ENCODE results near the gene CKLF.
A peak's percentile ranks its signal among the peaks of the same experiment; 100 is the strongest.
"Not testable (repeated sequence)": the region's sequence is repeated elsewhere in the genome, so short reads cannot be mapped to it uniquely, and the experiment has no call there.

CKLF gene, protein sequence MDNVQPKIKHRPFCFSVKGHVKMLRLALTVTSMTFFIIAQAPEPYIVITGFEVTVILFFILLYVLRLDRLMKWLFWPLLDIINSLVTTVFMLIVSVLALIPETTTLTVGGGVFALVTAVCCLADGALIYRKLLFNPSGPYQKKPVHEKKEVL

DNA sequence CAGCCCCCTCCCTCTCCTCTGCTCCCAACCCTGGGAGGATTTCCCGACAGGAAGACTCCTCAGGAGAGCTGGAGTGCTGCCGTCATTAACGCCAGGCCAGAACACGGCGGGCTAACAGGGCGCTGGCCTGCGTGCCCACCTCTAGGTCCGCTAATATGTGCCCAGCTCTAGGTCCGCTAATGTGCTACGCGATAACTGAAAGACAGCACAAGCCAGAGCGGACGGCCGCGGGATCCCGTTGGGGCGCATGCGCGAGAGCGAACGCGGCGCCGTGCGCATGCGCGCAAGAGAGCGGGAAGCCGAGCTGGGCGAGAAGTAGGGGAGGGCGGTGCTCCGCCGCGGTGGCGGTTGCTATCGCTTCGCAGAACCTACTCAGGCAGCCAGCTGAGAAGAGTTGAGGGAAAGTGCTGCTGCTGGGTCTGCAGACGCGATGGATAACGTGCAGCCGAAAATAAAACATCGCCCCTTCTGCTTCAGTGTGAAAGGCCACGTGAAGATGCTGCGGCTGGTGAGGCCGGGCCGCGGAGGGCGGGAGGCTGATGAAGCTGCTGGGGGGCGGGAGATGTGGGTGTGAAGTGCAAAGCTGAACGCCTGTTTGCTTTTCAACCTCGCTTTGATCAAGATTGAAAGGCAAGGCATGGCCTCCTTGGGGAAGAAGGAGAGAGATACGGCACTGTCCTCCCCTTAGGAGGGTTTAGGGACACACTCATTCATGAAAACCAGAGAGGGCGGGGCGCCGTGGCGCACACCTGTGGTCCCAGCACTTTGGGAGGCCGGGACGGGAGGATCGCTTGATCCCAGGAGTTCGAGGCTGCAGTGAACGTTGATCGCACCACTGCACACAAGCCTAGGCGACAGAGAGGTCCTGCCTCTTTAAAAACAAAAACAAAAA, at the start of gene CKLF:
Gene CKLF (plus strand): TSS at position 291 of the 892 bp plus-strand sequence. CDS start 140 bp downstream, at position 431.
- peak; percentile 88 for DNase-seq (ENCODE audit: low read depth)

DNA sequence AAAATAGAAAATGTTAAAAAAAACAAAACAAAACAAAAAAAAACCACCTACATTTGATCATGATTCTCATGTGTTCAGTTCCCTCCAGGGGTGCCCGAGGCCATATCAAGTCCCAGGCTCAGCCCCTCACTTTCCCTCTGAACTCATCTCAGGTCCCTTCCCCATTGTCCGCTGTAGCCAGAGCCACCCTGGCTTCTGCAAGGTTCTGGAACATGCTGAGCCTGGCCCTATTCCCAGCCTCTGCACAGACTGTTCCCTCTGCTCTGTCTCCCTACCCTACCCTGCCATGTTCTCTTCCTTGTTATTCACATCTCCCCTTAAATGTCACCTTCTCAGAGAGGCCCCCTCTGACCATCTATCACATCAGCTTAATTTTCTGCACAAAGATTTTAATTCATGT, 49.3 kb upstream of the CKLF start:
- no peak for DNase-seq (ENCODE audit: low read depth)

DNA sequence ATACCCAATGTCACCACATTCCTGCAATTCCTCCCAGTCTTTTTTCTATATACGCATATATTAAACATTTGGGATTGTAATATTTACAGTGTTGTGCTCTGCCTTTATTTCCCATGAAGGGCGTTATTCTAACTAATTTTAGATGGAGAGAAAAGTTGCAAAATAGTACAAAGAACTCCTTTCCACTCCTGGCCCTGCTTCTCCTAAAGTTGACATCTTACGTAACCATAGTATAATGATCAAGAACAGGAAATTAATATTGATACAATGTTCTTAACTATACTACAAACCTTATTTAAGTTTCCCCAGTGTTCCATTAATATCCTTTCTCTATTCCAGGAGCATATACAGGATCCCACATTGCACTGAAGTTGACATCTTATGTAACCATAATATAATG, 48.8 kb upstream of the CKLF start:
- DNase-seq (ENCODE audit: low read depth), result no peak

DNA sequence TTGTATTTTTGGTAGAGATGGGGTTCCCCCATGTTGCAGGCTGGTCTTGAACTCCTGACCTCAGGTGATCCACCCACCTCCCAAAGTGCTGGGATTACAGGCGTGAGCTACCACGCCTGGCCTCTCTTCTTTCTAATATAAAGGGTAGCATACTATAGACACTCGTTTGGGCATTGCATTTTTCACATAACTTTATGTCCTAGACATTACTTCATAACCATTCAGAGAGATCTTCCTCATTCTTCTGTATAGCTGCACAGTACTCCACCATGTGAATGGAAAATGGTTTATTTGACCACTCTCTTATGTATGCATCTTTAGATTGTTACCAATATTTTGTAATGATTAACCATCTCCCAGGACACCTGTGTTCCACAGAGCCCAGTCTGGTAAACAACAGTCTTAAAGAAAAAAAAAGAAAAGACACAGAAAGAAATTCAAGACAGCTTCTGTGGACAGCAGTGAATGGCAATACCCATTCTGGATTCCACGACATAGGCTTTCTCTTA, 44.6 kb upstream of the CKLF start:
- no peak for DNase-seq (ENCODE audit: low read depth)

DNA sequence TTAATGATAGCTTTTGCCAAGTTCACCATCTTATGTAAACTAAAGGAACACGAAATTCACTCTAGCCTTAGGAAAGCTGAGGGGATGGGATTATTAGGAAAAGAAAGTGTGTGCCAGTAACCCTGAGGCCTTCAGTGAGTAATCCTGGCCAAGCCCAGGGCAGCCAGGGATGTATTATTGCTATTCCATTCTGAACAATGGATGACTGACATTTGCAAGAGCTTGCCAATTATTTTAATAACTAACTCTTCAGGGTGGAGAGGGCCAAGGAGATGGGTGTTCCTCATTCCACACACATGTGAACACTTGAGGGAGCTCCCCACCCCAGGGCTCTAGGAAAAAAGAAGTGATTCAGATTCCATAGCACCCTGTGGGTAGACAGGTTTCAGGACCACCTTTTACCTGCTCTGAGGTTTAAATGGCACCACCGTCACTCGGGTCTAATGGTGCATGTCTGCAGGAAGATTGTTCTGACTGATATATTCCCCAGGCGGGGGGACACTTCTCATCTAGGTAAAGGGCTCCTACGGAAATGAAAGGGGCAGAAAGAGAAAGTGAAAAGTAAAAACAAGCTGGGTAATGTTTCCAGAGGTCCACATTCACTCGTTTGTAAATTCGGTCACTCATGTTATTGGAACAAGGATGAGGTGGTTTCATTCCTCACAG, 44.0 kb upstream of the CKLF start:
- DNase-seq (ENCODE audit: low read depth), result no peak

DNA sequence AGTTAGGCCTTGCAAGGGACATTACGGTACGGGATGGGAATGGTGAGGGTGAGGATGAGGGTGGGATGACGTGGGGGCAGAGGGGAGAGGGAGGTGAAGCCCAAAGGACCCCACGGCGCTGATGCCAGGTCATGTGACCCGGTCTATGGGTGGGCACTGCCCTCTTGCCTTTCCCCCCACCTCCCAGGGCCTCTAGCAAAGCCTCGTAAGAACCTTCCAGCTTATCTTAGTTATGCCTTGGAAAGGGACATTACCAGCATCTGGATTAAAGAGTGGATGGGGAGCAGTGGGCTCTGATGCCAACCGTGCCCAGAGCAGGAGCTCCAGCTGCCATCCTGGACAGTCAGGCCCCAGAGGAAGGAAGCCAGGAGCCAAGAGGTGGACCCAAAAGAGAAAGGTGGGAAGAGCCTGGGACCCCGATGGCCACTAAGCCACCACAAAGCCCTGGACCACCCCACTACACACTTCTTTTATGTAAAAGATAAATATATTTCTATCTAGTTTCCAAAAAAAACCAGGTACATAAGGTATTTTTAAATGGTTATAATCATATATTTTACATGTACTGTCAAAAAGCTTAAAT, 43.4 kb upstream of the CKLF start:
- DNase-seq (ENCODE audit: low read depth), result no peak

DNA sequence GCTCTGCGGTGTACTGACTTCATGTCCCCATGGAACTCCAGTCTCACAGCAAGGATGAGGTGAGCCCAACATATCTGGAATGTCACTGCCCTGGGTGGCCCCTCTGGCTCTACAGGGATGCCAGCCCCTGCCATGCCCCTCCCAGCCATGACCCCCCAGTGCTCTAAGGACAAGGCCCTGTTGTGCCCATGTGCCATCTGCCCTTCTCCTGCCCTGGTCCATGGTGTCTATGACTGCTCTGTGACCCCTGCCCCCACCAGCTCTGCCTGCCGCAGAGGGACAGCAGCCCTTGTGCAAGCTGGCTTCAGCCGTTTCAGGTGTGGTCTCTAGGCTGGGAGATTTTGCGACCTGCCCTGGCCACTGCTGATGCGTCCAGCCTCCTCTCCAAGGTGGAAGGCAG, 42.8 kb upstream of the CKLF start:
- no peak for DNase-seq (ENCODE audit: low read depth)

DNA sequence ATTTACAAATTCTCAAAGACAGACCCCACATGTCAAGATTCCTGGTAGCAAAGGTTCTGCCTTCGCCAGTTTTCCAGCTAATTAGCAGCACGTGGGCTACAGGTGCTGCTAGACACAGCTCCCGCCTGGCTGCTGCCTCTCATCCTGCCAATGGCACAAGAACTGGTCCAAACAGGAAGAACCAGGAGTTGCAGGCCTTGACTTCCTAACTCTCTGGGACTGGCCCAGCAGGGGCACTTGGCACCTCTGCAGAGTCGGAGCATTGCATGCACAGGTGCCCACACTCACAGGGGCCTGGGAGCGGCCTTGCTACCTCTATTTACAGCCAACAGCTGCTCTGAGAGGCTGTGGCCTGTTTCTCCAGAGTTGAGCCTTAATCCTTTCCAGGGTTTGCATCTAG, 42.1 kb upstream of the CKLF start:
- DNase-seq (ENCODE audit: low read depth), result no peak

DNA sequence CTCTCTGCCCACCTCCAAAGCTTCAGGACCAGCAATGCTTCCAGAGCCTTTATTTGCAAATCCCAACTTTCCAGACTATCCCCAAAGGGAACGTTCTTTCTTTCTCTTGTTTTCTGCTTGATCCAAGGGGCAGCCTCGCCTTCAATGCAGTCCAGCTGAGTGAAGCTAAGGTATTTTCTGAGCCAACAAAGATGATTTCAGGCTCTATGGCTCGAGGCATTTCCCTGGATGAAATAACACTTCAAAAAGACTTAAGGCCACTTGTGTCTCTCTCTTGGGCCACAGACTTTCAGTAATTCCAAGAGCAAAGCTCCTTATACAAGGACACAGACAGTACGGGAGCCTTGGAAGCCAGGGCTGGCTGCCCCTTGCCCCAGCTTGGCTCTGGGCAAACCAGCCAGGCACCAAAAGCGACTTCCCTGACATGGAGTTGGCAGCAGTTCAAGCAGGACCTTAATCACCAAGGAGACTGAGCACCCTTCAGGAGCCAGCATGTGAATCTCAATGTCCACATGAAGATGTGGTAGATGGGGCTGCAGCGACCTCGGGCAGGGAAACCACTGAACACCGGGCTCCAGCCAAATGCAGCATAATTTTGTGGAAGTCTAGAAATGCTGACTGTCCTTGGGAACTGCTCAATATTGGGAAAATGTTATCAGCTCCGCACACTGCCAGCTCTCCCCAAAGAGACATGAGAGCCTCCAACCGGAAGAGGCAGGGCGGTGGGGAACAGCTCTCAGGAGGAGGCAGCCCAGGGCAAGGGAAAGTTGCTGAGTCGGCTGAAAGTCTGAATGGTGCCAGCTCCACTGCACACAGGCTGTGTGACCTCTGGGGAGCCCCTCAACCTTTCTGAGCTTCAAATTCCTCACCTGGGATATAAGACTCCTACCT, 41.4 kb upstream of the CKLF start:
- no peak for DNase-seq (ENCODE audit: low read depth)

DNA sequence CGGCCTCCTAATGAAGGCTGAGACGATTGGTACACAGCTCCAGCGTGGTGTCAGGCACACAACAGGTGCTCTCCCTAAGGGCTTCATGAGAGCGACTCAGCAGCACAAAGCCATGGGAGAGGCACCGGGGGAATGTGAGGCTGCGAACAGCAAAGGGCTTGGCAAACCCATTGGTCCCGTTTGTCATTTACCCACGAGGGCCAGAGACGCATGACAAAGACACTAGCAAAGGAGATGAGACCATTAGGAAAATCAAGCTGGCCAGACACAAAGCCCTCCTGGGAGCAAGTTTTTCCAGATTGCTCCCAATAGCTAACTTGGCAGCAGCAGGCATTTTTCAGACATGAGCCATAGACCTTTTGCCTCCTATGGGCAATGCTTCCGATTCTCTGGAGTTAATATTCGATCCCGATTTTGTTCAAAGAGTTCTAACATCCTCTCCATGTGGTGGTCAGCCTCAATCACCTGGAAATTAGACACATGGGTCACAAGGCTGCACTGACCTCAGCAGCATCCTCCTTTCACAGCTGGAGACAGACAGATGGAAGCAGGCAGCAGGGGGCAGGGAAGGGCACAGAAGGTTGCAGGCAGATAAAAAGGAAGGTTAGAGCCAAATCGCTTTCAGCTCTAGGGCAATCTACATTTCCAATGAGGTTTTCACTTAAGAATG, 40.6 kb upstream of the CKLF start:
- DNase-seq (ENCODE audit: low read depth), result no peak

DNA sequence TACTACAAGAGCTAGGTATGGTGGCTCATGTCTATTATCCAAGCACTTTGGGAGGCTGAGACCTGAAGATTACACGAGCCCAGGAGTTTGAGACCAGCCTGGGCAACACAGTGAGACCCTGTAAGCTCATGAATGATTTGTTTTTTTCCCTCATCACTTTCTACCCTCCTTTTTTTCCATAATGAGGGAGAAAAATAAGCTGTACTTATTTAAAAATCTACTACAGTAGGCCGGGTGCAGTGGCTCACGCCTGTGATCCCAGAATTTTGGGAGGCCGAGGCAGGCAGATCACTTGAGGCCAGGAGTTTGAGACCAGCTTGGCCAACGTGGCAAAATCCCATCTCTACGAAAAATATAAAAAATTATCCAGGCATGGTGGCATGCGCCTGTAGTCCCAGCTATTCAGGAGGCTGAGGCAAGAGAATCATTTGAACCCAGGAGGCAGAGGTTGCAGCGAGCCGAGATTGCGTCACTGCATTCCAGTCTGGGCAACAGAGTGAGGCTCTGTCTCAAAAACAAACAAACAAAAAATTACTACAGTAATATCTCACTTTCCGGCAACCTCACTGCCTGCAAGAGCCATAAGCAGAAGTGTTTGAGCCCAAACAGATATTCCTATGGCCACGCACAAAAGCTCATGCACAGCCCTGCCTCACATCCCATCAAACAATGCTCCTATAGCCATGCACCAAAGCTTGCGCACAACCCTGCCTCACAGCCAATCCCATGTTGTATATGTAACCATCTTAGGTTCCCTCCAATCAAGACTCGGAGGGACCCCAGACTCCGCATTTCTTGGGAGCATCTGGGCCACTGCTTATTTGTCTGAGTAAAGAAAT, 39.9 kb upstream of the CKLF start:
- no peak for DNase-seq (ENCODE audit: low read depth)

DNA sequence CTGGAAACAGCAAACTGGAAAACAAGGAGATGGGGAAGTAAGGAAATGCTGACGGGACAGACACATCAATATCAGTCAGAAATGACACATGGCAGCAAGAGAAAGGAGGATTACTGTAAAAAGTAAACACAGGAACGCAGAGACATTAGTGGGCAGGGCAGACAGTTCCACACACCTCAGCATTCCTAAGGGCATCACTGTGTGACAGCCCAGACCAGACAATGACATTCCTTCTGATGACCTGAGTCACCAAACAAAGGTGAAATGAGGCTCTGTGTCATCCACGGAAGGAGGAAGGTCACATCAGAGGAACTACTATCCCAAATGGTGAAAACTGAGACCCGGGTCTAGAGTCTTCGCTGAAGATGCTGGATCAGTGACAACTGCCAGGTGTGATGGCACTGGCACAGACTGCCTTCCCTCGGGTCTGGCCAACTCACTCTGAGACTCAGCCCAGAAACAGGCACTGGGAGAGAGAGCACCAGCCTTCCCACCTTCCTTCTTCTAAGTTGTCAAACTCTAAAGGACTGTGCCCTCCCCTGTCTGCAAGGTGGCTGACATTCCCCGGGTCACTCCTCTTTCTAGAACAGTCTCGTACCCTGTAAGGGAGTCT, 39.2 kb upstream of the CKLF start:
- DNase-seq (ENCODE audit: low read depth), result no peak

DNA sequence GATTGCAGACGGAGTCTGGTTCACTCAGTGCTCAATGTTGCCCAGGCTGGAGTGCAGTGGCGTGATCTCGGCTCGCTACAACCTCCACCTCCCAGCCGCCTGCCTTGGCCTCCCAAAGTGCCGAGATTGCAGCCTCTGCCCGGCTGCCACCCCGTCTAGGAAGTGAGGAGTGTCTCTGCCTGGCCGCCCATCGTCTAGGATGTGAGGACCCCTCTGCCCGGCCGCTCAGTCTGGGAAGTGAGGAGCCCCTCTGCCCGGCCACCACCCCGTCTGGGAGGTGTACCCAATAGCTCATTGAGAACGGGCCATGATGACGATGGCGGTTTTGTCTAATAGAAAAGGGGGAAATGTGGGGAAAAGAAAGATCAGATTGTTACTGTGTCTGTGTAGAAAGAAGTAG, 38.0 kb upstream of the CKLF start:
- DNase-seq (ENCODE audit: low read depth), result not testable (repeated sequence)

DNA sequence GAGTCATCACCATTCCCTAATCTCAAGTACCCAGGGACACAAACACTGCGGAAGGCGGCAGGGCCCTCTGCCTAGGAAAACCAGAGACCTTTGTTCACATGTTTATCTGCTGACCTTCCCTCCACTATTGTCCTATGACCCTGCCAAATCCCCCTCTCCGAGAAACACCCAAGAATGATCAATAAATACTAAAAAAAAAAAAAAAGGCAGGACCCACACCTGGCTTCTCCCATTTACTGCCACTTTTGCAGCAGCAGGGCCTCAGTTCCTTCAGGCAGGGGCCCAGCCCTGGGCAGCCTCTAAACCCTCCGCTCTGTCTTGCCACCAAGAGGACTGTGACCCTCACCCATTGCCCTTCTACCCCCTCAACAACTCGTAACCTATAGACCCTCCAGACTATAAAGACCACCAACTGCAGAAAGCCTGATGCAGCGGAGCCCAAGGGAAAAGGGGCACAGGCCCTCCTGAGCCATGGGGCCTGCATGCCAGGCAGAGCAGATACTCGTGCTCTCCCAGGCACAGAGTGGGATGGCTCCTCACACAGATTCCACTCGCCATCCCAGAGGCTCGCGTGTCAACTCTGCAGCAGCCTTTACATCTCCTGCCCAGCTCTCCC, 37.3 kb upstream of the CKLF start:
- not testable (repeated sequence) for DNase-seq (ENCODE audit: low read depth)

DNA sequence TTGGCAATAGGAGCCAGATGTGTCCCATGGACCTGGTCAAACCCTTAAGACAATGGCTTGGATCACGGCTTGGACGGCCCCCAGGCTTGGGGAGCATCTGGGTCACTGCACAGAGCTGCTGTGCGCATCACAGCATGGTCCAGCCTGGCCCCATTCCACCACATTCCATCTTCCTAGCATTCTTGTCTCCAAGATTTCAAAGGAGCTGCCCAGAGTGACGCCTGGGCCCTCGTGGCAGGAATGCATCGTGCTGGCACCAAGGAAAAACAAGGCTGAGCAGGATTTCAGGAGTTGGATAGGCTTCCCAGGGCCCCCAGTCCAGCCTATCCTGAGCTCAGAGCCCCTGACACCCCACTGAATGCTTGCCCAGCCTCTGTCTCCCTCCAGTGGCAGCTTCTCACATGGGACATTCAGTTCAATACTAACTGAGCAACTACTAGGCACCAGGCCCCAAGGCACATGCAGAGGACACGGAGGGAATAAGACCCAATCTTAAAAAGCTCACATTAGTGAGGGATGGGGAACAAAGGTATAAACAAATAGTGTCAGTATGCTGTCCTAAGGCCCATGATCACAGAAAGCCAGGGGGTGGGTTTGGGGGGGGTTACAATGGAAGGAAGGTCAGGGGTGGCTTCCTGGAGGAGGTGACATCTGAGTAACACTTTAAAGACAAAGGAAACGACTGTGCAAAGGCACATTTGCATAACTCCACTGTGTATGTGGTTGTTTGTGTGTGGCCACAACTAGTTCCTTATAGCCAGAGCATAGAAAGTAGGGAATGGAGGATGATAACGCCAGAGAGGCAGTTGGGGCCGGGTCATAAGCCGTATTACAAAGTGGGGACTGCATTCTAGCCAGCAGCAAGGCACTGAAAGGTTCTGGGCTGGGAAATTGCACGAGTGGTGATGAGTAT, 36.5 kb upstream of the CKLF start:
- DNase-seq (ENCODE audit: low read depth), result no peak

DNA sequence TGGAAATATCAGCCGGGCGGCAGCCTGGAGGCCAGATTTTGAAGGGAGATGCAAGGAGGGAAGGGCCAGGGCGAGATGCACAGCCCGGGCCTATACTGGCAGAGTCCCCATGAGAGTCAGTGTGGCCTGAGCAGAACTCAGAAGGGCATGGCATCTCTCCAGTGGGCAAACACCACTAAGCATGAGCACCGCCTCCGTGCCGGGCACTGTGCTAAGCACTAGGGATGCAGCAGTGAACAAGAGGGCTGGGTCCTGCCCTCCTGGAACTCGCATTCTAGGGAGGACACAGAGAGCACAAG, 35.9 kb upstream of the CKLF start:
- DNase-seq (ENCODE audit: low read depth), result no peak

DNA sequence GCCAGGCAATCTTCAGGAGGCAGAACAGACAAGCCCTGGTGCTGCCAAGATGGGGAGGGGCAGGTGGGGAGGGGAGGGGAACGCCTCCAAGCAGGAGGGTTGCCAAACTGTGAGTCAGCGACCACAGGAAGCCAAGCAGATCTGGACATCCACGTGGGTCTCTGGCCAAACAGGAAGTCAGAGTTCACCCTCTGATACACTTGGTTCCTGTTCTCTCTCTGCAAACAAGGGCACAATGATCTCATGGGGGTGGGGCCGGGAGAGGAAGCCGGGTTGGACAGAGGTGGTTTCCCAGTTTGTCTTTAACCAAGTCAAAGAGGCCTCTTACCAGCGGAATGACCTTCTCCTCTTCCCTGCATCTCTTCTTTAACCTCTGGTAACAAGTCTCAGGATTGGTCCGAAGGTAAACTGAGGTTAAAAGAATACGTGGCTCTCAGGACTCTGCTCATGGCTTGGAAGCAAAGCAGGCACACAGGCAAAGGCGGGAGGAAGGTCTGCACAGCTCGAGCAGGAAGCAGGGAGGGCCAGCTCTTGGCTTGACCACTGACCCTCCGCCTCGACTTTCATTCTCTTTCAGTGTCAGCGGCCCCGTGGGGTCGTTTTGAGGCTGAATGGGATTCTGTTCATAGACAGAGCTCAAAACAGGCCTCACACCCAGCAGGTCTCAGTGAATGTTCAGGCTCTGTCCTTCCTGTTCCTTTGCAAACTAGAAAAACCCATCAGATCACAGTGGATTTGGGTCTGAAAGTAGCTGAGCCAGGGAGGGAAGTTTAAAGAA, 35.4 kb upstream of the CKLF start:
- DNase-seq (ENCODE audit: low read depth), result peak; percentile 57
